ENCODE measurements around the gene ATF5.
"Not testable (repeated sequence)": the region's sequence is repeated elsewhere in the genome, so short reads cannot be mapped to it uniquely, and the experiment has no call there.

Gene ATF5

DNA sequence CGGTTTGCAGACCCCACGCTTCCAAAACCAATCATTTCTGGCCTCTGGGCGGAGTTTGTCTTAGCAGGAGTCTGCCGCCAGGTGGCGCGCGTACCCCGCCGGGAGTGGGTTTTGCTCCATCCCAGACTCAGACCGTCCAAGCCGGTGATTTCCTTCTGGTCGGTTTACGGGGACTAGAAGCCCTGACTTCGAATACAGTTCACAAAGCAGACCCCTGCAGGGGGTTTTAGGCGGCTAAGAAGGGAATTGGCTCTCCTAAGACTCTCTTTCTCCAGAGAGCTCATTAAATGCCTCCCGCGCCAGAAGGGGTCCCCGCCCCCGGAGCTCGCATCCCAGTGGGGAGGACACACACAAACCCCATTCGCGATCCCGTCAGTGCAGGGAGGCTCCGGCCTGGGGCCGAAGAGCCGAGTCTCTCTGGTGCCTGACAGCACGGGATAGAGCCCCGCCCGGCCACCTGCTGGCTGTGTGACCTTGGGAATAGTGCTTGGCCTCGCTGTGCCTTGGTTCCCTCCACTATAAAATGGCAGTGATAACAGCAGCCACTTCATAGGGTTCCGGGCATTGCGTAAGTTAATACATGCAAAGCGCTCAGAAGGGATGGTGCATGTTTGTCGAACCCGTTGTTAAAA, 8.9 kb downstream of the ATF5 start:
- in situ Hi-C loops (cut with HindIII; ENCODE audit: low pct_ligation_motif_present, low pct_unique_long_range_greater_than_20kb, low sequenced_read_pairs) = no loop called here
- peak; percentile 68 for DNase-seq

DNA sequence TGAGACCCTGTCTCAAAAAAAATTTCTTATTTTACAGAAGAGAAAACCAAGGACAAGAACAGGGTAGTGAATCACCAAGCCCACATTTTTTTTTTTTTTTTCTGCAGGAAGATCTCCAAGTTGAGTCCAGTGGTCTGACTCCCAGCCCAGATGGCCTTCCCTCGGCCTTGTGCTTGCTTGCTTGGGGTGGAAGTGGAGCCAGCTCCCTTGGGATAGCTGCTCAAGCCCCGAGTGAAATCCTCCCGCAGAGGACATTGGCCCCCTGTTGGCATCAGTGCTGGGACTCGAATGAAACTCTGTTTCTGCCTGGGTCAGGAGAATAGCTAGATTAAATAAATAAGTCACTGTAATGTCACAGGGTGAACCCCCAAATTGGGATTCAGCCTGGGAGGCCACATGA, 9.7 kb downstream of the ATF5 start:
- in situ Hi-C loops (cut with HindIII; ENCODE audit: low pct_ligation_motif_present, low pct_unique_long_range_greater_than_20kb, low sequenced_read_pairs) = no loop called here

DNA sequence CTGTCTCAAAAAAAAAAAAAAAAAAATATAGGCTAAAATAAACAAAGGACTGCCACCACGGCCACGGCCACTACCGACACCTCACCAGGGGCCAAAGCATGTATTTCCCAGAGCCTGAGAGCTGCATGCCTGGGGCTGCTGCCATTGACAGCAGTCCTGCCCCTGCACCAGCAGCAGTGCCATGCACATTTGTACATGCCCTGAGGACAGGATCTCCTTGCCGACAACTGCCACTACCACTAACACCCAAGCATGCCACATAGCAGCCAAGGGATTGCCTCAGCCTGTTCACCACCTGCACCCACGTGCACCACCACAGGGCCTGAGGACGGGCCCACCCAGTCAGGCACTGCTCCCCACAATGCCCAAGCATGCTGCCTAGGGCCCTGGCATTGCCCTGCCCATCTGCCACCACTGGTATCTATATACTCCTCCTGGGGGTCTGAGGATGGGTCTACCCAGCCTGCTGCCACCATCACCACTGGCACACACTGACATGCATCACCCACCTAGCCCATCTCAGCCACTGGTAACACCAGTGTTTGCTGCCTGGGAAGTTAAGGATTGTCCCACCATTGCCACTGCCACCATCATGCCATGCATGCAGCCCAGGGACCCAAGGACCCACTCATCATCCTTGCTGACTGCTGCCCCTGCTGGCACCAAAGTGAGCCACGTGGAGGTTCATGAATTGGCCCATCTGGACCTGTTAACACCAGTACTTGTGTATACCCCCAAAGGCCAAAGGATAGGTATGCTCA, 10.9 kb downstream of the ATF5 start:
- in situ Hi-C loops (cut with HindIII; ENCODE audit: low pct_ligation_motif_present, low pct_unique_long_range_greater_than_20kb, low sequenced_read_pairs) = no loop called here
- DNase-seq = no peak

More for the DNA sequence above, 9.7 kb downstream of the ATF5 start:
- DNase-seq = no peak

DNA sequence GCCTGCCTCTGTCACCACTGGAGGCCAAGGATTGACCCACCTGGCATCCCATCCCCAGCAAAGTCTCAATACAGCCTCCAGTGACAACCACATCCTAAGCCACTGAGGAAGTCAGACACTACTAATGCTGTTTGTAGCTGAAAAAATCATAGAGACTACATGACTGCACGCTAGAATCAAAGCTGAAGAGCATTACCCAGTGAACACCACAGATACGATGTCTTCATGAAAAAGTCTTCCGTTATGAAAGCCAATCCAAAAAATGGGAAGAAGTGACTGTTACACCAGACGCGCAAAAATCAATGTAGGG, 11.4 kb downstream of the ATF5 start:
- DNase-seq = no peak
- in situ Hi-C loops (cut with HindIII; ENCODE audit: low pct_ligation_motif_present, low pct_unique_long_range_greater_than_20kb, low sequenced_read_pairs) = no loop called here

DNA sequence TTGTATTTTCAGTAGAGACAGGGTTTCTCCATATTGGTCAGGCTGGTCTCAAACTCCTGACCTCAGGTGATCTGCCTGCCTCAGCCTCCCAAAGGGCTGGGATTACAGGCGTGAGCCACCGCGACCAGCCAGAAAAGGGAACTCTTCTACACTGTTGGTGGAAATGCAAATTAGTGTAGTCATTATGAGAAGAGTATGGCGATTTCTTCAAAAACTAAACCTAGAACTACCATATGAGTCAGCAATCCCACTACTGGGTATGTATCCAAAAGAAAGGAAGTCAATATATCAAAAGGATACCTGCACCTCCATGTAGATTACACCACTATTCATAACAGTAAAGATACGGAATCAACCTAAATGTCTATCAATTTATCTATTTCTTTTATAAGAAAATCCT, 15.6 kb downstream of the ATF5 start:
- in situ Hi-C loops (cut with HindIII; ENCODE audit: low pct_ligation_motif_present, low pct_unique_long_range_greater_than_20kb, low sequenced_read_pairs); DNase-seq: not testable (repeated sequence)

DNA sequence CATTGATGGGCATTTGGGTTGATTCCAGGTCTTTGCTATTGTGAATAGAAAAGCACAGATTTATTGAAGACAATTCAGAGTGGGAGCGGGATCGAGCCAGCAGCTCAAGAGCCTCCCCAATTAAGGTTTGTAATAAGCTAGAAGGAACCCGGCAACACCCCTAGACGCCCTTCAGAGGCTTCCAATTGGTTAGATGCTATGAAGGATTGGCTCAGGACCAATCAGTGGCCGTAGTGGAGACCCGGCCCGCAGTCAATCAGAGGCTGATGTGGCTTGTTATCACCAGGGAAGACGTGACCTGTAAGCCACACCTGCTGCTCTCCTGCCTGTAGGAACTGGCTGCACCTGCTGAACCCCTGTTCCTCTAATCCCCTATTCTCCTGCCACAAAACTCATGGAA, 17.4 kb downstream of the ATF5 start:
- in situ Hi-C loops (cut with HindIII; ENCODE audit: low pct_ligation_motif_present, low pct_unique_long_range_greater_than_20kb, low sequenced_read_pairs) = no loop called here
- no peak for DNase-seq

DNA sequence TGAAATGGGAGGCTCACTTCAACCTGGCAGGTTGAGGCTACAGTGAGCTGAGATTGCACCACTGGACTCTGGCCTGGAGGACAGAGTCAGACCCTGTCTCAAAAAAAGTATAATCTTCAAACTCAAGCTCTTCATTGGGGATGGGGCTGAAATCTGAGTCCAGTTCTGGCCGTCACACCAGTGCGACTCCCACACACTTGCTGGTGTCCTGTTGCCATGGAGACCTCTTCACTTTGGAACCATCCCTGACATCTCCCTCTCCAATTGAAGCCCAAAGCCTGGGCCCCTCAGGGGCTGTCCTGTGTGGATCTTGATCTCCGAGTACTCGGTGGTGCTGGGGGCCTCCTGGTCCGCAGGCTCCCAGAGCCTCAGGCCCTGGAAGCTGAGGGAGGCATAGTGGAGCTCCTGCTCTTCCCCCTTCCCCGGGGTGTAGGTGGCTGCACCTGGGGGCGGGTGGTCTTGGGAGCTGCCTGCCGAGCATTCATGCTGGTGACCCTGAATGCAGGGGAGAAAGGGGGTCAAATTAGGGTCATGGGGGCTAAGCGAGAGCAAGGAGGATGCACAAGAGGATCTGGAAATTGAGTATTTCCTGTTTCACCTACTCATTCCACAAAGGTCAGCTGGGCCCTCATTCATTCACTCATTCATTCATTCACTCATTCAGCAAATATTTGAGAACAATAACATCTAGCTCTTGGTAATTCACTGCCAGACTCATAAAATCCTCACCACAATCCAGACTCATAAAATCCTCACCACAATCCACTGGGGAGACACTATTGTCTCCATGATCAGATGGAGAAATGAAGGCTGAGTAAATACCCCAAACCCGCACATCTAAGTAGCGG, 21.0 kb downstream of the ATF5 start:
- DNase-seq = no peak

DNA sequence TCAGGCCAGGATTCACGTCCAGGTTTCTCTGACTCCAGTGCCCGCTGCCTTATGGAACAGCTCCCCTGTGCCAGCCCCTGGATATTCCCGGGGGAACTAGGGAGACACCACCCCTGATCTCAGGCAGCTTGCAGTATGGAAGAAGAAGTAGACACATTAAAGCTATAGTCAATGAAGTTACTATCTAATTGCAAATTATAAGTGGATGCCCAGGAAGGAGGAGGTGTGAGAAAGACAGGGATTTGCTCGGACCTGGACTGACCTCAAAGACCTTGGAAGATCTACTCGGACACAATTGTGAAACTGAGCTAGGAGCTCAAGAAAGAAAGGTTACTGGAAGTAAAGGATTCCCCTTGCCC, 21.6 kb downstream of the ATF5 start:
- in situ Hi-C loops (cut with HindIII; ENCODE audit: low pct_ligation_motif_present, low pct_unique_long_range_greater_than_20kb, low sequenced_read_pairs) = no loop called here
- no peak for DNase-seq

More for the DNA sequence above, 21.0 kb downstream of the ATF5 start:
- in situ Hi-C loops (cut with HindIII; ENCODE audit: low pct_ligation_motif_present, low pct_unique_long_range_greater_than_20kb, low sequenced_read_pairs) = no loop called here

DNA sequence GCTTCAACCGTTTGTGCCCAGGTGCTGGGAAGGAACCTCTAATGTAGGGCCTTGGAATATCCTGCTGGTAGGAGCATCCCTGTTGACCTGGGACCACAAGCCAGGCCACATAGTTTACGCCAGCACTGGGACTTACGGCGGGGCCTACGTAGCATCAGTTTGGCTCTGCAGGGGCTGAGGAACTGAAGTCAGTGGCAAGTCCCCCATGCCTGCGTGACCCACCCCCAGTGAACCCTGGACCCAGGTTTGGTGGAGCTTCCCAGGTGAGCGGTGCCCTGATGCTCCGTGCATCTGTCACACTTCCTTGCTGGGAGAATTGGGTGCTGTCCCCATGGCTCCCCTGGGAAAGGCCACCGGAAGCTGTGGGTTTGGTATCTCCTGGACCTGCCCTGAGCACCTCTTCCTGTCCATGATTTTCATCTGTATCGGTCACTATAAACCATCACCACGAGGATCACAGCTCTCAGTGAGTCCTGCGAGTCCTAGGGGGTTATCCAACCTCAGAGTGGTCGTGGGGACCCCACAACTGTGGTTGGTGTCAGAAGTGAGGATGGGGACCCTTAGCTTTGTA, 22.0 kb downstream of the ATF5 start:
- DNase-seq = no peak
- in situ Hi-C loops (cut with HindIII; ENCODE audit: low pct_ligation_motif_present, low pct_unique_long_range_greater_than_20kb, low sequenced_read_pairs) = no loop called here

DNA sequence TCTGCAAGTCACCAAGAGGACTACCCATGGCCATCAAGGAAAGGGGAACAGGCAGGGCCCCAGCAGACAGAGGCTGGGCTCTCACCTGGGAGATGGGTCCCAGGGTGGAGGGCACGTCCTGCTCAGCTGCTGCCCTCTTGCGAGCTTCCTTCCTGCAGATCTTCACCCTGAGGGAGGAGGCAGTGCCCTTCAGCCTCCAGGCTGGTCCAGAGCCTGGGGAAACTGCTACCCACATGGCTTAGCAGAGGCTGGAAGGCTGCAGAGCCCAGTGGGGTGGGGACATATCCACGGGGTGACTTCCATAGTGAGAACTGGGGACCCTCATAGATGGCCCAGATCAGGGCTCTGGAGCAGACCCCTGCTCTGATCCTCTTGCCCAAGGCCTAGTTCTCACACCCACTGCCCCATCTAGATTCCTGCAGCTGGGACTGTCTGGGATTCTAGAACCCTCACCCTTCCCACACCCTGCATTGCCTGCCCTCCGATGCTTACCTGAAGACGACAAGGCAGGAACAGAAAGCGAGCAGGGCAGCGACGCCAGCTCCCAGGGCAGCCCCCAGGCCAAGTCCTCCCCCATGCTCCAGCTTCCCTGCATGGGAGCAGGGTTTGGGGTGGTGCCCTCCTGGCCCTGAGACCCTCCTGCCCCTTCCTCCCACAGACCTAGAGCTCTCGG, 22.9 kb downstream of the ATF5 start:
- in situ Hi-C loops (cut with HindIII; ENCODE audit: low pct_ligation_motif_present, low pct_unique_long_range_greater_than_20kb, low sequenced_read_pairs) = no loop called here
- no peak for DNase-seq

DNA sequence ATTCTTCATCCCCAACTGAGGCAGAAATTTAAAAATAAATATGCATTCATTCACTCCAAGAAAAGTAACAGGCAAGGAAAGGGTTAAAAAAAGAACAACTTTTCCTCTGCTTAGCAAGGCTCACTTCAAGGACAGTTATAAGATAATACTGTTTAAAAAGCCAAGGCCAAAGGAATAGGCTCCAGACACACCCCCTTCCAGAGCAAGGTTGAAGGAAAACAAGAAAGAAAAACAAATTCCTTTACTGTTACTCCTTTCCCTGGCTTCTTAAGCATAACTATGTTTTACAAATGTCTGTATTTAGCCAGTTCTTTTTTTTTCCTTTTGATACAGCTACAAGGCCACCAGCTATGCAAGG, 23.5 kb downstream of the ATF5 start:
- in situ Hi-C loops (cut with HindIII; ENCODE audit: low pct_ligation_motif_present, low pct_unique_long_range_greater_than_20kb, low sequenced_read_pairs) = no loop called here
- no peak for DNase-seq

DNA sequence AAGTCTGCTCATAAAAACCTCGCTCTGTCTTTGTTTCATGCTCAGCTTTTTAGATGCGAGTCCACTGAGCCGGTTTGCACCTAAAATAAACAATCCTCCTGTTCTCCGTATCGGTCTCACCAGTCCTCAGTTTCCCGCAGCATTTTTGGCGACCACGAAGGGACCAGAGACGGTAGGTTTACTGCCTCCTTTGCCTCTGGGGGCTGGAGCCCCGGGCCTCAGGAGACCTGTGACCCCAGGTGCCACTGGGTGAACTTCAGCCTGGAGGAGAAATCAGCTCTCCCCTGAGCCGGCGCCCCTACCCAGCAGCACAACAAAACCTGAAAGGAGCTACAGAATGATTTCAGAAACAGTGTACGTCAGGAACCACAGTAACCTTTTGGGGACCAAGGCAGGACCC, 23.9 kb downstream of the ATF5 start:
- no peak for DNase-seq
- in situ Hi-C loops (cut with HindIII; ENCODE audit: low pct_ligation_motif_present, low pct_unique_long_range_greater_than_20kb, low sequenced_read_pairs) = no loop called here

DNA sequence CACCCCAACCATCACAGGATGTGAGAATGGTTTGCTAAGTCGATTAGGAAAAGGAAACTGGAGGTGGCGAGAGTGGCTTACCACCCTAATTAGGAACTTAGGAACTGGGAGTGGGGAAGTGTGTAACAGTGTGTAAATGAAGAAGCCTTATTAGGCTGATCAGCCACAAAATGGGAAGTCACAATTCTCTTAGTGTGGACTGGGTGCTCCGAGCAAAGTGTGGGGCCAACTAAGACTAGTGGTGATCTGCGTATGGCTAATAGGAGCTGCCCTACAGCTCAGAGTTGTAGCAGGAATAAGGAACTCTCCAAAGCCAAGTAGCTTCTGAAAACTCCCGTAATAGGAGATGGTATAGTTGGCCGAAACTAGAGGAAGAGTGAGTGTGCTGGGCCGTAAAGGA, 24.4 kb downstream of the ATF5 start:
- no peak for DNase-seq
- in situ Hi-C loops (cut with HindIII; ENCODE audit: low pct_ligation_motif_present, low pct_unique_long_range_greater_than_20kb, low sequenced_read_pairs) = no loop called here

DNA sequence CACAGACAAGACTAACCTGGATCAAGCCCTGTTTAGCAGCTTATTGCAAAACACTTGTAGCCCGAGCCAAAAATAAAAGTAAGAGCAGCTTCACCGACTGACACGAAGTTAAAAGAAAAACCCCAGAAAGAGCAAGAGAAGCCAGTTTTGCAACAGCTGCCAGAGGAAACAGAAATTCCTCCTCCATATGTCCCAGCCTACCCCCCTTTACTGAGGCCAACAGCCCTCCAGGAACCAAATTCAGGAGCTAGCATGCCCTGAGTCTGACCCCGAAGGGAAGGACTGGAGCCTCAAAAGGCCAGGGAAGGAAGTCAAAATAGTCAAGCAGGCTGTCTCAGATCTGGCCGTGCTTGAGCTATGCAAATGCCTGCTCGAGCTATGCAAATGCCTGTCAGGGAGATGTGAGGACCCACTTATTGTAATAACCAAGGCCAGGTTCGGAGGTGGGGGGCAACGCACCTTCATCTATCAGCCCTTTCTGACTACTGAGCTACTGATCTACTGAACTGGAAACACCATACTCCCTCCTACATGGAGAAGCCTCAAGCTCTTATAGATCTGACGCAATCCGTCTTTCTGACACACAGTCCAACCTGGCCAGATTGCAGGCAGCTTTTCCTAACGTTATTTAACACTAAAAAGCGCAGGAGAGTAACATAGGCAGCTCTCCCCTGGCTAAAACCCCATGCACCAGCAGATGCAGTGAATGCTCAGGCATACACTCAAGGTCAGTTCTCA, 25.3 kb downstream of the ATF5 start:
- DNase-seq = no peak
- in situ Hi-C loops (cut with HindIII; ENCODE audit: low pct_ligation_motif_present, low pct_unique_long_range_greater_than_20kb, low sequenced_read_pairs) = no loop called here

DNA sequence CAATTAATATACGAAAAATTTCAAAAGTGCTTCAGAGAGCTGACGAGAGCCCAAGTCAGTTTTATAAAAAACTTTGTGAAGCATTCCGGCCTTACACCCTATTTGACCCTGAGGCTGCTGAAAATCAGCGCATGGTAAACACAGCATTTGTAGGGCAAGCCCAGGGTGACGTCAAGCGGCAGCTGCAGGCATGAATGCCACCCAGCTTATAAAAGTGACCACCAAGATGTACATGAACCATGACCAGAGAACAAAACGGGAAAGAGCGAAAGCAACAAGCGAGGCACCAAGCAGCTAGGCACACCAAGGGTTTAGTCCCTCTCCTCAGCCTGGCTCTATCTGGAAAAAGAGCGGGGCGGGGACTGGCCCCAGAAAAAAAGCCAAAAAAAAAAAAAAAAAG, 25.9 kb downstream of the ATF5 start:
- DNase-seq = no peak
- in situ Hi-C loops (cut with HindIII; ENCODE audit: low pct_ligation_motif_present, low pct_unique_long_range_greater_than_20kb, low sequenced_read_pairs) = no loop called here

DNA sequence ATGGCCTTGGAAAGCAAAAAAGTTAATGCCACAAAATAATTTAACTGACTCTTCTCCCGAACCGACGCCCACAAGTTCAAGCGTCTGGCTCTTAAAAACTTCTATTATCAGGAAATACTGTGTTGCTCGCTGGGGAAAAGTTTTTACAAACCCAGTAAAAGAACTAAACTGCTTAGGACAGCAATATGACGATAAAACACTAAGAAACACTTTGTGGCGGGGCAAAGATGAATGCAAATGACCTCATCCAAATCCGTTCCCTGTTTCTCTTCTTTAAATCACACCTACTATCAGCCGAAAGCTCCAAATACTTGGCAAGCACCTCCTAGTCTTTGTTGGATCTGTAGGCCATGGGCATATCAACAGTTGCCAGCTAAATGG, 27.1 kb downstream of the ATF5 start:
- in situ Hi-C loops (cut with HindIII; ENCODE audit: low pct_ligation_motif_present, low pct_unique_long_range_greater_than_20kb, low sequenced_read_pairs) = no loop called here
- DNase-seq = no peak

DNA sequence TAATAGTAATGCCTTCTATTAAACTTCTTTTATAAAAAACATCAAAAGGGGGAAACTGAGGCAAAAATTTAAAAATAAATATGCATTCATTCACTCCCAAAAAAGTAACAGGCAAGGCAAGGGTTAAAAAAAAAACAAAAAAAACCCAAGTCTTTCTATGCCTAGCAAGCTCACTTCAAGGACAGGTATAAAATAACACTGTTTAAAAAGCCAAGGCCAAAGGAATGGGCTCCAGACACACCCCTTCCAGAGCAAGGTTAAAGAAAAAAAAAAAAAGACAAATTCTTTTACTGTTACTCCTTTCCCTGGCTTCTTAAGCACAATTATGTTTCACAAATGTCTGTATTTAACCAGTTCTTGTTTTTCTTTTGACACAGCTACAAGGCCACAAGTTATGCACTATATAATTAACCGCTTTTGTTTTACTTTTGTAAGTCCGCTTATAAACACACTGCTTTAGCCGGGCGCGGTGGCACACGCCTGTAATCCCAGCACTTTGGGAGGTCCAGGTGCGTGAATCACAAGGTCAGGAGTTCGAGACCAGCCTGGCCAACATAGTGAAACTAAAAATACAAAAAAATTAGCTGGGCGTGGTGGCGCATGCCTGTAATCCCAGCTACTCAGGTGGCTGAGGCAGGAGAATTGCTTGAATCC, 28.4 kb downstream of the ATF5 start:
- in situ Hi-C loops (cut with HindIII; ENCODE audit: low pct_ligation_motif_present, low pct_unique_long_range_greater_than_20kb, low sequenced_read_pairs) = no loop called here
- DNase-seq = no peak

DNA sequence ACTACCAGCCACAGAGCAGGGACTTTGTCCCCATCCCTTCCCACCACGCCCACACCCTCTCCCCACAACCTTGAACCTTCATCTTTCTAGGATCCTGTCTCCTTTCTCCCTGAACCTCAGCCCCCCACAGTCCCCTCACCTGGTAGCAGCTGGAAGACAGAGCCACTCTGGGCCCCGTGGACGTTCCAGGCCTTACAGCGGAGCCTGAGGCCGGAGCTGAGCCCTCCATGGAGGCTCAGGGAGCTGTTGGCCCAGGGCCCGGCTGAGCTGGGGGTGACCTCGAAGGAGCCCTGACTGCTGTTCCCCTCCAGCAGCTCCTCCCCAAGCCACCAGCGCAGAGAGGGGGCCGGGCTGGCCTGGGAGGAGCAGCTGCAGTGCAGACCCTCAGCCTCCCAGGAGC, 29.1 kb downstream of the ATF5 start:
- in situ Hi-C loops (cut with HindIII; ENCODE audit: low pct_ligation_motif_present, low pct_unique_long_range_greater_than_20kb, low sequenced_read_pairs) = not testable (repeated sequence)

More for the DNA sequence above, 29.1 kb downstream of the ATF5 start:
- DNase-seq = not testable (repeated sequence)
